ENCODE data around the gene MTMR11.
"Not testable (repeated sequence)": the region's sequence is repeated elsewhere in the genome, so short reads cannot be mapped to it uniquely, and the experiment has no call there.

Gene MTMR11, protein sequence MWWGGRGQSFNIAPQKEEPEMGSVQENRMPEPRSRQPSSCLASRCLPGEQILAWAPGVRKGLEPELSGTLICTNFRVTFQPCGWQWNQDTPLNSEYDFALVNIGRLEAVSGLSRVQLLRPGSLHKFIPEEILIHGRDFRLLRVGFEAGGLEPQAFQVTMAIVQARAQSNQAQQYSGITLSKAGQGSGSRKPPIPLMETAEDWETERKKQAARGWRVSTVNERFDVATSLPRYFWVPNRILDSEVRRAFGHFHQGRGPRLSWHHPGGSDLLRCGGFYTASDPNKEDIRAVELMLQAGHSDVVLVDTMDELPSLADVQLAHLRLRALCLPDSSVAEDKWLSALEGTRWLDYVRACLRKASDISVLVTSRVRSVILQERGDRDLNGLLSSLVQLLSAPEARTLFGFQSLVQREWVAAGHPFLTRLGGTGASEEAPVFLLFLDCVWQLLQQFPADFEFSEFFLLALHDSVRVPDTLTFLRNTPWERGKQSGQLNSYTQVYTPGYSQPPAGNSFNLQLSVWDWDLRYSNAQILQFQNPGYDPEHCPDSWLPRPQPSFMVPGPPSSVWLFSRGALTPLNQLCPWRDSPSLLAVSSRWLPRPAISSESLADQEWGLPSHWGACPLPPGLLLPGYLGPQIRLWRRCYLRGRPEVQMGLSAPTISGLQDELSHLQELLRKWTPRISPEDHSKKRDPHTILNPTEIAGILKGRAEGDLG

DNA sequence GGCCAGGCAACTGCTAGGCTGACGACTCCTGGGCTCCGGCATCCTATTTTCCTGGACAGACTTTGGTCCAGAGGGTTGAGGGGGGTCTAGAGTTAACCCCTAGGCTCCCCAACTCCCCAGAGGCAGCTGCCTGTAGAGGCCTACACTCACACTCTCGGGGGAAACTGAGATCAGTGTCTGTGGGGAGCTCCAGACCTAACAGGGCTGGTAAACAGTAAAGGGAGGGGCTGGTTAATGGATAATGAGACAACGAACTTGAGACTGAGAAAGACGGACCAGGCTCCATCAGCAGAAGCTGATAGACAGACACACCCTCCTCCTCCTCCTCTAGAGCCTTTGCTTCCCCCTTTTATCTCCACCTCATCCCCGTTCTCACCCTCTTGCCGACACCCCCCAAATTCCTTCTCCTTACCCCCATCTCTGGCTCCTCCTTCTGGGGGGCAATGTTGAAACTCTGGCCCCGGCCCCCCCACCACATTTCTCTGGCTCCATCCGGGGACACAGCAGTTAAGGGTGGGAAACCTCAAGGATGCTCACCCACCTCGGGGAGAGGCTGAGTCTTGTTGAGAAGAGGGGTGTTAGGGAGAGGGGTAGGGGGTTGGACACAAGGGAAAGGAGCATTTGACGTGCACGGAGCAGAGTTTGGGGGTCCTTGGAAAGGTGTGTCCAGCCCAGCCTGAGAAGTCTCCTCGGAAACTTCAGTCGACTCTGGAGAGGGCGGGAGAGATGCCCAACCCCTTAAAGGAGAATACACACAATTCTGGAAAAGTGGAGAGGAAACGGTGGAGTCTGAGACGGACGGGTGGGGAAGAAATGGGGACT, at the start of gene MTMR11:
MTMR11 (minus strand) TSS at position 710 of the 822 bp plus-strand sequence; CDS start at position 478, 232 bp downstream.
- no peak for DNase-seq

DNA sequence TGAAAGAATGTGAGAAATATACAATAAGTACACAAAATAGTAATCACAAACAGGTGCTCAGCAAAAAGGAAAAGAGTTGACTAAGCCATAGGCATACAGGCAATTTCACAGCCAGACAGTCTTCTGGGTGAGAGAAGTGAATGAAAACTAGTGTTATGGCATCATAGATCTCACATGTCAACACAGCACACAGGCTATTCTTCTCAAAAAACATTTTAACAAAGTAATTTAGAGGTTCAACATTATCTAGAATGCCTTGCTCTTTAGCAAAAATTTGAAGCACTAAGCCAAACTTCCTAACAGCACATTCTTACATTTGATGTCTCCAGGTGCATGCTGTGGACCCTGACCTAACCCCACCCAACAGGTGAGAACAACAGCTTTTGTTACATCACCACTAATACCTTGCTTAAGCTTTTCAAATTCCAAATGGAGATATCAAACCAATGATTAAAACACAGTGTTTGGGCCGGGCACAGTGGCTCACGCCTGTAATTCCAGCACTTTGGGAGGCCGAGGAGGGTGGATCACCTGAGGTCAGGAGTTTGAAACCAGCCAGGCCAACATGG, 43.4 kb upstream of the MTMR11 start:
- DNase-seq: no peak

- DNase-seq: no peak
Measured at GRCh38 chr1:149979245-149979971, 42.7 kb upstream of the MTMR11 start.

GRCh38 chr1:149978547-149979023, 41.9 kb upstream of the MTMR11 start:
- no peak for DNase-seq

GRCh38 chr1:149977345-149977744, 40.7 kb upstream of the MTMR11 start:
- peak; percentile 26 for DNase-seq

DNA sequence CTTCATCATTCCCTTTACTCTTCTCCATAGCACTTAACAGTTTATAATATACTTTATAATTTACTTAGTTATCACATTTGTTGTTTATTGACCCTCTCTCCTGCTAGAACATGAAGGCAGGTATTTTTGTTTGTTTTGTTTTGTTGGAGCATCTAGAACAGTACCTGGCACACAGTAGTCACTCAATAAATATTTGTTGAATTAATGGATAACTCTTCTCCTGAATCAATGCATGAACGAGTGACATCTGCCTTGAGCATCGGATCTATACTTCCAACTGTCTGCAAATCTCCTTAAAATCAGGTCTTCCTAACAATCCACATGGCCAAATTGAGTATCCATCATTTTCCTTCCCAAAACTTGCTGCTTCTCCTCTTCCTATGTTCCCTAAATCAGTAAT, 35.9 kb upstream of the MTMR11 start:
- no peak for DNase-seq

GRCh38 chr1:149967646-149968045, 31.0 kb upstream of the MTMR11 start:
- no peak for DNase-seq

DNA sequence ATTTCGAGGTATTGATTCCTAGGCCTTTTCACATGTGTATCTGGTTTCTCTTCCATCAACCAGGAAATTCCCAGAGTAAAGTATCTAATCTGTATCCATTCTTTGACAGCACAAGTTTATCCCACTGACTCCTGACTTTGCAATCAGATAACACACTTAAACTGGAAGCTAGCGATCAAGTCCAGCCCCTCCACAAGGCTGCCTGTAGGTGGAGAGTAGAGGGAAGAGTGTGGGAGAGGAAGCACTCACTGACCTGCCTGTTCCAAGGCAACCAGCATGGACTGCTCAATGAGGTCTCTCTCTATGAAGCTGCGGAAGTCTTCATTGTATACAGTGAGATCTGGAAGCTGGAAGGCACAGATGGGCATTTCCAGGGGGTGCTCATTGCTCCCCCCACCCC, 30.4 kb upstream of the MTMR11 start:
- no peak for DNase-seq

DNA sequence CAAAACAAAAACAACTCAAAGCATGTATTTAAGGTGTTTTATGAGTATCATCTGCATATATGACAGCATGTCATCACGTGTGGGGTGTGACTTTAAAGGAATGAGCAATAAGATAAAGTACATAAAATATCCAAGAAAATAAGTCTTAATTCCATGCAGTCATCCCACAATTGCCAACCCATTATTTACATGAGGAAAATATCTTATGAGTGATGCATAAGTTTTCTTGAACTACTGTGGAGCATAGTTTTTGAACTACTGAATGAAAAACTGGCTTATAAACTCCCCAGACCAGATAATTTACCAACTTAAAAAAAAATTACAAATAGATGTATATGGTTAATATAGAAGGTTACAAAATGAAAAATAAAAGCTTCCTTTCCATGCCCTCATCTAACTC, 29.7 kb upstream of the MTMR11 start:
- no peak for DNase-seq

- no peak for DNase-seq
Measured at GRCh38 chr1:149965440-149965839, 28.8 kb upstream of the MTMR11 start.

DNA sequence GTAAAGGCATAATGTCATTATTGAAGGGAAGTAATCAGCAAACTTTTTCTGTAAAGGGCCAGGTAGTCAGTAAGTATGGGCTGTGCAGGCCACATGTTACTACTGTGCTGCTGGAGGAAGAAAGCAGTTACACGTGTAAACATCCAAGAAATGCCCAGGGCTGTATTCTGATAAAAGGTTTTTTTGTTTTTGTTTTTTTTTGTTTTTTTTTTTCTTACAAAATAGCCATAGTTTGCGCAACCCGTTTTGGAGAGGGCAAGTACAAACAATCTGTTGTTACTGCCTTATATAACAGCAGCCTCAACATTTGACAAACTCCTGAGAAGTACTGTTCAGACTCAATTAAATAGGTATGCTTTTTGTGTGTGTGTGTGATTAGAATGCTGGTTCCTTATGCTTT, 26.7 kb upstream of the MTMR11 start:
- DNase-seq: no peak

- DNase-seq: no peak
Measured at GRCh38 chr1:149962736-149963135, 26.1 kb upstream of the MTMR11 start.

- DNase-seq: peak; percentile 58
Measured at GRCh38 chr1:149962039-149962647, 25.5 kb upstream of the MTMR11 start.

GRCh38 chr1:149957548-149957947, 20.9 kb upstream of the MTMR11 start:
- not testable (repeated sequence) for DNase-seq

DNA sequence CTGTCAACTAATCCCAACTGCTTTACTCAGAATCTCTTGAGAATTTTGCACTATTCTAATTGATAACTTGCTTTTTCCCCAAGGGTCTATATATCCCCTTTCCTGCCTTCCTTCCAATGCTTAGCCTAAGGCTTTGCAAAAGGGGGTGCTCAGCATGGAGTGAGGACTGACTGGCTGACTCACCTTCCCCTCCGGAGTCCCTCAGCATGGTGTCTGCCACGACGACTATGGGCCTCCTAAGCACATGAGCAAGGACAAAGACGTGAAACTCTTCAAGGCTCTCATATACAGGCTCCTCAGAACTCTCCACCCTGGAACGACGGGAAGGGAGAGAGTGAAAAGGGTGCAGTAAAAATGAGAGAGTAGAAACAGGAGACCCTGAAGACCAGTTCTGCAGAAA, 13.2 kb upstream of the MTMR11 start:
- DNase-seq: no peak

- no peak for DNase-seq
Measured at GRCh38 chr1:149945206-149945605, 8.5 kb upstream of the MTMR11 start.

- no peak for DNase-seq
Measured at GRCh38 chr1:149942885-149943284, 6.2 kb upstream of the MTMR11 start.

DNA sequence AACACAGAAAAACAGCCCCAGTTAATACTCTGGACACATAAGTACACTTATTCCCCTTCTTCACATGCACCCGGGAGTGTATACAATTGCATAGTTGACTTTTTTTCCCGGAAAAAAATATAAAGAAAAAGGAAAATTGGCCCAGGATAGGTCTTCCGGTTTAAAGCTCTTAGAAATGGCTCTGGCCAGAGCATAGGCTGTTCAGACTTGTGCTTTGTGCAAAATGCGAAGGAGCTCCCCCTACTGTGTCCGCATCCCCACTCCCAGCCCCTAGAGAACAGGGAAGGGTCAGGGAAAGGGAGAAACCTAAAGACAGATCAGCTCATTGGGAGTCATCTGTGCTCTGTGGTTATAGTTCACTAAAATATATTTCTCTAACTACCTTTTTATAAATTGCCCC, 5.5 kb upstream of the MTMR11 start:
- DNase-seq: peak; percentile 3

- no peak for DNase-seq
Measured at GRCh38 chr1:149940427-149940826, 3.7 kb upstream of the MTMR11 start.

DNA sequence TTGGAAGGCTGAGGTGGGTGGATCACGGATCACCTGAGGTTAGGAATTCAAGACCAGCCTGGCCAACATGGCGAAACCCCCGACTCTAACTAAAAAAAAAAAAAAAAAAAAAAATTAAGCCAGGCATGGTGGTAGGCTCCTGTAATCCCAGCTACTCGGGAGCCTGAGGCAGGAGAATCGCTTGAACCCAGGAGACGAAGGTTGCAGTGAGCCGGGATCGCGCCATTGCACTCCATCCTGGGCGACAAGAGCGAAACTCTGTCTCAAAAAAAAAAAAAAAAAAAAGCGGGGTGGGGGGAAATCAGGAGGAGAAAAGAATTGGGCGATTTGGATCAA, 2.0 kb upstream of the MTMR11 start:
- DNase-seq: not testable (repeated sequence)

GRCh38 chr1:149937759-149938158, 1.1 kb upstream of the MTMR11 start:
- DNase-seq: no peak
